Memory B cell (primary cell): ENCODE results near the gene CNPY1.
"Not testable (repeated sequence)": the region's sequence is repeated elsewhere in the genome, so short reads cannot be mapped to it uniquely, and the experiment has no call there.

Experiments
- ATAC-seq: fragments of 150-1000 bp; cut with Tn5 transposase; 2 replicates; pipeline ENCODE4 v1.10.0; 2021; ENCODE audit warnings: low read depth, mild to moderate bottlenecking, moderate library complexity
- DNase-seq, 2 donors: peaks; one replicate each; pipeline ENCODE4 v3.0.0; 2022; ENCODE audit warnings: low spot score in 2 of 2
- H3K27ac Mint-ChIP-seq: one replicate; pipeline ENCODE4 v1.8.0; 2022; ENCODE audit warnings: mild to moderate bottlenecking, moderate library complexity, mixed read lengths
- H3K27me3 Mint-ChIP-seq: one replicate; pipeline ENCODE4 v1.8.0; 2022; ENCODE audit warnings: mixed read lengths
- H3K36me3 Mint-ChIP-seq: one replicate; pipeline ENCODE4 v1.8.0; 2022; ENCODE audit warnings: mild to moderate bottlenecking, mixed read lengths
- H3K4me1 Mint-ChIP-seq: one replicate; pipeline ENCODE4 v1.8.0; 2022; ENCODE audit warnings: mixed read lengths
- H3K4me3 Mint-ChIP-seq: one replicate; pipeline ENCODE4 v1.8.0; 2022; ENCODE audit warnings: mild to moderate bottlenecking, moderate library complexity, mixed read lengths
- H3K9me3 Mint-ChIP-seq: one replicate; pipeline ENCODE4 v1.8.0; 2022; ENCODE audit warnings: mixed read lengths

CNPY1 gene

DNA sequence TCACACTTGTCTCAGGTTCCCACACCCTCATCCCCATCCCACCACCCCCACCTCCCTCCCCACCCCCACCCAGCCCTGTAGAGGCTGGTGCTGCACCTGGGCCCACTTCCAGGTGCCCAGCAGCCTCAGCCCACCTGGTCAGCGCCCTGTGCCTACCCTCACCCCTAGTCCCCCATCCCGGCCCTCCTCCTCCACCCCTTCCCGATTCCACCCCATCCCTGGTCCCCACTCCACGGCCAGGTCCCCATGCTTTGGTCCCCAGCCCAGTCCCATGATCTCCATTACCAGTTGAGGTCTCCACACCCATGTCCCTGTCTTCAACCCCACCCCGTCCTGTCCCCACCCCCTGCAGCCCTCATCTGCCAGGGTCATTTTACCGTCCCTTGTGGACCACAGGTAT is 24.6 kb upstream of the CNPY1 start:
- Mint-ChIP-seq H3K9me3 (no peaks in the 10 kb centered on the region), H3K36me3 (no peaks in the 10 kb centered on the region), H3K4me3 (no peak overlapping the region), H3K4me1 (no peaks in the 10 kb centered on the region), H3K27me3 (peaks cover 20% of the 10 kb centered on the region), H3K27ac (no peak overlapping the region)
- no peak for ATAC-seq
- DNase-seq: no peak

DNA sequence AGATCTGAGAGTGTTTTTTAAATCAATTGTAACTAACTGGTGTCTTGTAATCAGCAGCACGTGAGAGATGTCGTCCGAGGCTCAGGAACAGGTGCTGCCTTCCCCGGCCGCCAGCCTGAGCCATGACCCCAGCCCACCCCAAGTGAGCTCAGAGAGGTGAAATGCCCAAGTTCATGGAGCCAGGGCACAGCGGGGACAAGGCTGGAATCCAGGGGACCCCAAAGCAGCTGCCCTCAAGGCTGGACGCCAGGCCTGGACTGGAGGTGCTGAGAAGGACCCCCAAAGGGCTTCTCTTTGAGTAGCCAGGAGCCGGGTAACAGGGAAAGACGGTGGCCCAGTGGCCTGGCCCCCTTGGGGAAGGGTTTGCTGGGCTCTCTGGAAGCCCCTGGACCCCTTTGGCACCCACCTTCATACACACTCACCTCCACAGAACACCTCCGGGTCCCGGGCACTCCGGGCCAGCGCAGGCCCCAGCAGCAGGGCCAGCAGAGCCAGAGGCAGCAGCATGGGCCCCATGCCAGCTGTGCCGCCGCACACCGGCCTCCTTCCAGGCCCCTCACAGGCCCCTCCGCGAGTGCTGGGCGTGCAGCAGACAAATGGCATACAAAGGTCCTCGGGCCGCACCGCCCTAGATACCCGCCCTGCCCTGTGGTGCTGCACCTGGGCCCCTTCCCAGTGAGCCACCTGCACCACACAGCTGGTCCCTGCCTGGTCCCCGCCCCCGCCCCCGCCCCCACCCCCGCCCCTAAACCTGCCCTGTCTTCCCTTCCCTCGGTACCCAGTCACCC is 24.0 kb upstream of the CNPY1 start:
- Mint-ChIP-seq H3K36me3 (no peaks in the 10 kb centered on the region), H3K27me3 (peaks cover 20% of the 10 kb centered on the region), H3K27ac (no peak overlapping the region), H3K4me1 (no peaks in the 10 kb centered on the region), H3K9me3 (no peaks in the 10 kb centered on the region), H3K4me3 (no peak overlapping the region)
- DNase-seq (no peak), ATAC-seq (no peak)

DNA sequence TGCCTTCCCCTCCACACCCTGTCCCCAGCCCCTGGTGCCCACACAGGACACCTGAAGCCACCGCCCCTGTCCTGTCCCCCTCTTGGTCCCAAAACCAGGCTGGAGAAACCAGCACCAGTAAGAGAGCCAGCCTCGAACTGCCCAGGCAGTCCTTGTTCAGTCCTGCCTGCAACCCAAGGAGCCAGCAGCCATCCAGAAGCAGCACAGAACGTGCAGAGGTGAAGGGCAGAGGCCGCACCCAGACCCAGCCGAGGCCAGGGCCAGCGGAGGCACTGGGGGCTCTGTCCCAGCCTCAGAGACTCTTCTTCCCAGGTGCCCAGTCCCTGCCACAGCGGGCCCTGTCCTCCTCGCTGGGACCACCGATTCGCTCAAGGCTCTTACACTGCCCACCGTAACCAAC is 23.3 kb upstream of the CNPY1 start:
- Mint-ChIP-seq H3K27me3 (peaks cover 20% of the 10 kb centered on the region), H3K4me3 (no peak overlapping the region), H3K36me3 (no peaks in the 10 kb centered on the region), H3K4me1 (no peaks in the 10 kb centered on the region), H3K9me3 (no peaks in the 10 kb centered on the region), H3K27ac (no peak overlapping the region)
- no peak for DNase-seq
- ATAC-seq: no peak

DNA sequence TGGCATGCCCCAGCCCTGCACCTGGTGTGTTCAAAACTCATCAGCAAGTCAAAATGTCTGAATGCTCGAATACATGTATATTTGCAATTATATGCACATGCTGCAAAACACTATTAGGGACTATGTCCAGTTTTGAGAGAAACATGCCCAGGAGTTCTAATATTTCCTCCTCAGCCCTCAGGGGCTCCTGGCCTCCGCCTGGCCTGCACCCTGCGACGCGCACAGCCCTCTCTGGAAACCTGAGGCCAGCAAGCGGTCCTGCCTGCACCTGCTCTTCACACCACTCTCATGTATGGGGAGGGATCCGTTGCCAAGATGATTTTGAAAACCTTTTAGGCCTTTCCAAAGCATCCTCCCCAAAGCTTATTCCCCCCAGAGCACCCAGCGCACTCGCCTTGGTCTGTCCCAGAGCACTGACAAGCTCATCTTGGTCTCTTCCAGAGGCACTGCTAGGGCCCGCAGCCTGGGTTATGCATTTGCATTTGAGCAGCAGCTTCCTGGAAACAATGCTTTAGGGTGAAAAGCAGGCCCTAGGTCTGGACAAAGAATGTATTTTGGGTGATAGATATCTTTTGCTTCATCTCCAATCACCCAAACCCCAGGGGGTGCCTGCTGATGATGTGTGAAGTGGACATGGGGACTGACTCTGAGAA is 22.6 kb upstream of the CNPY1 start:
- no peak for DNase-seq
- Mint-ChIP-seq H3K27me3 (peaks cover 17% of the 10 kb centered on the region), H3K36me3 (no peaks in the 10 kb centered on the region), H3K9me3 (no peaks in the 10 kb centered on the region), H3K4me1 (no peaks in the 10 kb centered on the region), H3K4me3 (no peak overlapping the region), H3K27ac (no peak overlapping the region)
- ATAC-seq: no peak

DNA sequence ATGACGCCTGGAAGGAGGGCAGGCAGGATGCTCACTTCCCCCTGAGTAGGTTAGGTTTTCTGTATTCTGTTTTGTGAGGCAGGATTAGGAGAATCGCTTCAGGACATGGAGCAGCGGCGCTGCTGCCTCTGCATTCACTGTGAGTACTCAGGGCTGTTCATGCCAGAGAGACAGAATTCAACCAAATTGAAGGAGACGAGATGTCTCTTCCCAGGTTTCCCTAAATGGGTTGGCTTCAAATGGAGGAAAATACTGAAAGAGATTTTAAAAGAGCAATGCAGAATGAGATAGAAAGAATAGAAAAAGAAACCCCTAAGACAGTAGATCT is 21.9 kb upstream of the CNPY1 start:
- DNase-seq (no peak), ATAC-seq (no peak)
- H3K27ac Mint-ChIP-seq: no peak overlapping the region
- H3K27me3 Mint-ChIP-seq: peaks cover 16% of the 10 kb centered on the region
- no peak overlapping the region for H3K4me3 Mint-ChIP-seq
- H3K9me3 Mint-ChIP-seq: no peaks in the 10 kb centered on the region
- H3K36me3 Mint-ChIP-seq: no peaks in the 10 kb centered on the region
- H3K4me1 Mint-ChIP-seq: no peaks in the 10 kb centered on the region

DNA sequence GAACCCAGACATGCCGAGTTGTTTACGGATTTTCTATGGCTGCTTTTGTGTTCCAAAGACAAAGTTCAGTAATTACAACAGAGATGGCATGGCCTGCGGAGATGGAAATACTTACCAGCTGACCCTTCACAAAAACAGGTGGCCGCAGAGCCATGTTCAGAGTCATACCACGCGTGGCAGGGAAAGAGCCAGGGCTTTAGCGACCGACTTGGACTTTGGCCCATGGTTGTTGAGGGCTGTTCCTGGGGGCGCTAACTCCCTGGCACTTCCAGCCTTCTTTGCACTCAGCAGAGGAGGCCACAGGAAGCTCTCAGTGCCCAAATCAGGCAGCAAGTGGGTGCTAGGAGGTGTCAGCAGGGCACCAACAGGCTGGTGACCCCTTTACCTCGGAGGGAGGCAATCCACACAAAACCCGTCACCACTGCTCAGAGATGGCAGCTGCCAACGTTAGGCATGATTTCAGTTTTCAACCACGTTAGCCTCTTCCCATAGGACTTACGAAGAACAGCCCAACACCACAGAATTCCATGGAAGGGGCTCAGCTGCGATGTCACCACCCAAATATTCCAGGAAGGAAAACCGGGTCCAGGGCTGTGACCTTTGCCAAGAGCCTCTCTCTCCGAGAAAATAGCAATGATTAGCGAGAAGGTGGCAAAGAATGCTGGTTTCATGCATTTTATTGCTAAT is 21.4 kb upstream of the CNPY1 start:
- Mint-ChIP-seq H3K36me3 (no peaks in the 10 kb centered on the region), H3K27me3 (peaks cover 16% of the 10 kb centered on the region), H3K4me1 (no peaks in the 10 kb centered on the region), H3K27ac (no peak overlapping the region), H3K4me3 (no peak overlapping the region), H3K9me3 (no peaks in the 10 kb centered on the region)
- ATAC-seq (no peak), DNase-seq (no peak)

DNA sequence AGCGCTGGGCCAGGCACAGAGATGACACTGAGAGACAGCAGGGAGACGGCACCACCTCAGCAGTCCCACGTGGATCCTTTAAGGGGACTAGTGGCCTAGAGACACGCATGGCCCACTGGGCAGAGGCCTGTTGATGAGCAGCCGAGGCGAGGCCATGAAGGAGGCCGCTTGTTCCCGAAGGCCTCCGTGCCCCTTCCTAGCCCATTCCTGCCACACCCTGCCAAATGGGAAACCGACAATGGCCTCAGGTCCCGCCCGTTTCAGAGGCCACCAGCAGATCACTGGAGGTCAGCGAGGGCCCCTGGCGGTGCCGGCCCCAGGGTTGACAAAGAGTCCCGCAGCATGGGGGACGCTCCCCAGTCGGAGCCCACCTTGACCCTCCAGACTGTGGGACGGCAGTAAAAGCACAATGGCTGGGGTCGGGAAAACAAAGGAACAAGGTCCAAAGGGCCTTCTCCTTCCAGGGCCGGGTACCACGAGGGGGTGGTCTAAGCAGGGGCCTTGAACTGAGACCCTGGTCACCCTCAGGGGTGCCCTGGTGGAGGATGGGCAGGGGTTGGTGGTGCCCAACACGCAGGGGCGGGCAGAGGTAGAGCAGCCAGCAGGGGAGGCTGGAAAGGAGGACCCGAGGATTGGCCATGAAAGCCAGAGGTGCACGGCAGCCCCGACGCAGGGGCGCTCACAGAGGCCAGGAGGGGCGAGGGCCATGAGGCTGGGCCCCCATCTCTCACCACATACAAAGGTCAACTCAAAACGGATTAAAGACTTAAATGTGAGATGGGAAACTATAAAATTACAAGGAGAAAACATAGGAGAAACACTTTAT is 19.9 kb upstream of the CNPY1 start:
- no peak overlapping the region for H3K4me3 Mint-ChIP-seq
- DNase-seq (no peak), ATAC-seq (no peak)
- no peaks in the 10 kb centered on the region for H3K4me1 Mint-ChIP-seq
- no peaks in the 10 kb centered on the region for H3K9me3 Mint-ChIP-seq
- H3K27ac Mint-ChIP-seq: no peak overlapping the region
- peaks cover 9% of the 10 kb centered on the region for H3K27me3 Mint-ChIP-seq
- no peaks in the 10 kb centered on the region for H3K36me3 Mint-ChIP-seq

DNA sequence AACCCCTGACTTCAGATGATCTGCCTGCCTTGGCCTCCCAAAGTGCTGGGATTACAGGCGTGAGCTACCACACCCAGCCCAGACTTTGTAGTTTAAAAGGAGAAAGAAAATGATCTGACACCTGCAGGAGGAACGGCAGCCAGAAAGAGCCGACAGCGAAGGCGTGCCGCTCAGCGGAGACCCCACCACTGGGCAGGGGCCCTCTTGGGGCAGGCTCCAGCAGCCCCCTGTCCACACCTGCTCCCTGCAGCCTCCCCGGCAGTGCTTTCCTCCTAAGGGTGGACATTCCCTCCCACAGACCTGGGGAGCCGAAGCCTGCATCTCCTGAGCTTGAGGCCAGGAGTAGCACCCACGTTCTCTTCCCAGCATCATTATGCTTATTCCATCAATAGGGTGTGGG is 19.2 kb upstream of the CNPY1 start:
- no peak for ATAC-seq
- H3K36me3 Mint-ChIP-seq: no peaks in the 10 kb centered on the region
- no peaks in the 10 kb centered on the region for H3K4me1 Mint-ChIP-seq
- no peak overlapping the region for H3K27ac Mint-ChIP-seq
- no peak for DNase-seq
- no peak overlapping the region for H3K4me3 Mint-ChIP-seq
- peaks cover 8% of the 10 kb centered on the region for H3K27me3 Mint-ChIP-seq
- H3K9me3 Mint-ChIP-seq: no peaks in the 10 kb centered on the region

DNA sequence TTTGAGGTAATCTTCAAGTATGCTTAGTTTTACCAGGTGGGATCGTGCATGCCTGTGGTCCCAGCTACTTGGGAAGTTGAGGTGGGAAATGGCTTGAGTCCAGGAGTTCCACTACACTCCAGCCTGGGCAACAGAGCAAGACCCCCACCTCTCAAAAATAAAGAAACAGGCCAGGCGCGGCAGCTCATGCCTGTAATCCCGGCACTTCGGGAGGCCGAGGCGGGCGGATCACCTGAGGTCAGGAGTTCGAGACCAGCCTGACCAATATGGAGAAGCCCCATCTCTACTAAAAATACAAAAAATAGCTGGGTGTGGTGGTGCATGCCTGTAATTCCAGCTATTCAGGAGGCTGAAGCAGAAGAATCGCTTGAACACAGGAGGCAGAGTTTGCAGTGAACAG is 16.6 kb upstream of the CNPY1 start:
- not testable (repeated sequence) for H3K4me1 Mint-ChIP-seq, H3K27ac Mint-ChIP-seq, H3K36me3 Mint-ChIP-seq, H3K4me3 Mint-ChIP-seq, ATAC-seq, H3K9me3 Mint-ChIP-seq, DNase-seq
- H3K27me3 Mint-ChIP-seq: peaks cover 12% of the 10 kb centered on the region

DNA sequence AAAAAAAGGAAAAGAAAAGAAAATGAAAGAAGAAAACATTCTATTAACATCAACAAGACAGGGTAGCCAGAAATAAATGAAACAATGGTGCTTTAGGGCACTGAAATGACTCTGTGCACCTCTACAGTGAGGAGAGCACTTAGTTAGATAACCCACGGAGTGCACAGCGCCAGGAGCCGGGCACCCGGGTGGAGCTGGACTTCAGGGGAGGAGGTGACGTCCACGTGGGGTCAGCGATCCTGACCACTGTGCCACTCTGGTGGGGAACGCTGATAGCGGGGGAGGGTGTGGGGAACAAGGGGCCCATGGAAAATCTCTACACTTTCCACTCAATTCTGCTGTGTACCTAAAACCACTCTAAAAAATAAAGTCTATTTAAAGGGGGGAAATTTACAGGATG is 15.7 kb upstream of the CNPY1 start:
- H3K4me1 Mint-ChIP-seq: no peaks in the 10 kb centered on the region
- DNase-seq (no peak), ATAC-seq (no peak)
- no peaks in the 10 kb centered on the region for H3K9me3 Mint-ChIP-seq
- H3K4me3 Mint-ChIP-seq: no peak overlapping the region
- H3K36me3 Mint-ChIP-seq: no peaks in the 10 kb centered on the region
- peaks cover 13% of the 10 kb centered on the region for H3K27me3 Mint-ChIP-seq
- no peak overlapping the region for H3K27ac Mint-ChIP-seq

DNA sequence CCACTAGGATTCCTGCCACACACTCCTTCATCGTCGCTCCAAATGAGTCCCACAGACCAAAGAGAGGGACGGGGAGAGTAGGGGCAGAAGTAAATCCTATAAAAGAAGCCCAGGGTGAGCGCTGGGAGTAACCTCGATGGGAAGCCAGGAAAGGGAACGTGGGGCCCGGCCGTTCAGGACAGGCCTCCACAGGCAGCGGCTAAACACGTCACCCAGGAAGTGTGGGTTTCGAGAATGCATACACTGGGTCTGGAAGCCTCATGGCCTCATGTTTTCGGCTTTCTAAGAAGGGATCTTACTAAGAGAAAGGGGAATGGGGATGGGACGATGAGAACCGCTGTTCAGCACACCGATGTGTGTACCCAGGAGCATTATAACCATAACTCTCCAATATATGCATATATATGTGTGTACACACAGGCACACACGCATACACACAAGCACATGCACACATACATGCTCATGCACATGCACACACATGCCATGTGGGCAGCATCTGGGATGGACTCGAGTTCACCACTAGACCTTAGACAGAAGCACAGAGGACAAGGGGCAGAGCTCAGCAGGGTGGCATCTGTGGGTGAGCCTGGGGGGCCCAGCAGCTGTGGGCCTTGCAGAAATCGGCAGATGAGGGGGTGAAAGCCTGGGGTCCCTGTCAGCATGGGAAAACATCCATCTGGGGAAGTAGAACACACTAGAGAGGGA is 14.8 kb upstream of the CNPY1 start:
- peaks cover 16% of the 10 kb centered on the region for H3K27me3 Mint-ChIP-seq
- no peak overlapping the region for H3K4me3 Mint-ChIP-seq
- H3K36me3 Mint-ChIP-seq: no peaks in the 10 kb centered on the region
- H3K27ac Mint-ChIP-seq: no peak overlapping the region
- no peaks in the 10 kb centered on the region for H3K4me1 Mint-ChIP-seq
- ATAC-seq (no peak), DNase-seq (no peak)
- H3K9me3 Mint-ChIP-seq: no peaks in the 10 kb centered on the region

DNA sequence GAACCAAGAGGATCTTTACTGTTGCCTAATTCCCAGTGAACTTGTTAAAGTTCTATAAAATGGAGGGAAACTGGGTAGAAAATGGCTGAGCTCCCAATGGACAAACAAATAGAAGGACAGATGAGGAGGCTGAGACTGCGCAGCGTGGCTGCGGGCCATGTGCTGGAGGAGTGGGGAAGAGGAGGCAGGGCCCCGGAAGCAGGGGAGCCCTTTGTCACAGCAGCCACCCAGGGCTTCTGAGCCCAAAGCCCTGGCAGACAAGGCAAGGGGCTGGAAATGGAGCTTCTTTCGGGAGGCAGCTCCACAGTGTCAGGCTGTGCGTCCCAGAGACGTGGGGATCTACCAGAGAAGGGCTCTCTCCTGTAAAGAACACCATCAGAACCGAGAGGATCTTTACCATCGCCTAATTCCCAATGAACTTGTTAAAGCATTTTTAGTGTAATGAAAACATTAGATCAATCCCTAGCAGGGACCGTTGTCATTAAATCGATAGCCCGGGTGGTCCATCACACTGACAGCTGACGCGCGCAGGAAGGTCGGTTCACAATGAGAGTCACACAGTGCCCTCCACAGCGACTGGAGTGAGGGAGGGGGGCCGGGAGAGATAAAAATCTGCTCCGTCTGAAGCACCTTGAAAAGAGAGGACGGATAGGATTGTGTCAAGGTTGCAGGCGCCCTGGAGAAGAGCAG is 14.0 kb upstream of the CNPY1 start:
- no peaks in the 10 kb centered on the region for H3K36me3 Mint-ChIP-seq
- no peak for DNase-seq
- H3K27me3 Mint-ChIP-seq: peaks cover 16% of the 10 kb centered on the region
- no peak overlapping the region for H3K4me3 Mint-ChIP-seq
- H3K9me3 Mint-ChIP-seq: no peaks in the 10 kb centered on the region
- H3K27ac Mint-ChIP-seq: no peak overlapping the region
- no peak for ATAC-seq
- H3K4me1 Mint-ChIP-seq: no peaks in the 10 kb centered on the region

DNA sequence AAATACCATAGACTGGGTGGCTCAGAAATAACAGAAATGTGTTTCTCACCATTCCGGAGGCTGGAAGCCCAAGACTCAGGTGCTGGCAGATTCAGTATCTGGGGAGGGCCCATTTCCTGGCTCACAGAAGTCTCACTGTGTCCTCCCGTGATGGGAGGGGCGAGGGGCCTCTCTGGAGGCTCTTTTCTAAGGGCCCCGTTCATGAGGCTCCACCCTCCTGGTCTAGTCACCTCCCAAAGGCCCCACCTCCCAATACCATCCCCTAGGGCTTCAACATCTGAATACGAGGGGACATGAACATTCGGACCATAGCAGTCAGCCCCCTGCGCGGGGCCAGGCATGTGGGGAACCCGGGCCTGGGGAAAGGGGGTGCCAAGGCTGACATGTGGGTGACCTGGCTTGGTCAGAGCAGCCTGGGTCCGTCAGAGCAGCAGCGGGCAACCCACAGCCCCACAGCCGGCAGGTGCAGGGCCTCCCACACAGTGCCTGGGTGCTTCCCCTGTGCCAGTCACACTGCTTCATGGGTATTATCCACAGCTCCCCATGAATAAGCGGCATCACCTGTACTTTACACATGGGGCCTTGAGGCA is 13.3 kb upstream of the CNPY1 start:
- Mint-ChIP-seq H3K27ac (no peak overlapping the region), H3K4me3 (no peak overlapping the region), H3K36me3 (no peaks in the 10 kb centered on the region), H3K4me1 (no peaks in the 10 kb centered on the region), H3K27me3 (peaks cover 21% of the 10 kb centered on the region), H3K9me3 (no peaks in the 10 kb centered on the region)
- DNase-seq: no peak
- ATAC-seq: no peak
